SJCRH30 (cell line): ENCODE measurements around the gene TMEM143. TPM values are rescaled to one million over a fixed set of nuclear protein-coding genes. Genes with fewer than 3 reads are reported as not detected.

ENCODE experiments used
- DNase-seq, 2 experiments: peaks; one replicate each; pipeline ENCODE4 v3.0.0-alpha.2; 2015 to 2020
- H3K27ac ChIP-seq: fragments of 250-450 bp; sonication (Bioruptor Pico); 2 replicates; pipeline ENCODE4 v1.5.1; 2020; ENCODE audit warnings: mild to moderate bottlenecking, moderate library complexity
- H3K27me3 ChIP-seq: fragments of 250-450 bp; sonication (Bioruptor Pico); 2 replicates; pipeline ENCODE4 v1.5.1; 2020; ENCODE audit warnings: mild to moderate bottlenecking, moderate library complexity
- H3K36me3 ChIP-seq: fragments of 250-450 bp; sonication (Bioruptor Pico); 2 replicates; pipeline ENCODE4 v1.5.1; 2020; ENCODE audit warnings: mild to moderate bottlenecking, moderate library complexity
- H3K4me1 ChIP-seq: fragments of 250-450 bp; sonication (Bioruptor Pico); 2 replicates; pipeline ENCODE4 v1.5.1; 2020; ENCODE audit warnings: mild to moderate bottlenecking, moderate library complexity
- H3K4me3 ChIP-seq: fragments of 250-450 bp; sonication (Bioruptor Pico); 2 replicates; pipeline ENCODE4 v1.5.1; 2020; ENCODE audit warnings: mild to moderate bottlenecking, moderate library complexity
- H3K9me3 ChIP-seq: fragments of 250-450 bp; sonication (Bioruptor Pico); replicated peaks from 2 replicates; pipeline ENCODE4 v1.5.1; 2020; ENCODE audit warnings: mild to moderate bottlenecking, moderate library complexity
- total RNA-seq: library from RNA; depleted of rRNA; stranded (reverse); fragments of >200 nt; shearing (Covaris generic); gene quantifications from 2 replicates; pipeline ENCODE4 v1.2.3, GENCODE V29; 2014; rRNA removed

The TMEM143 gene
- total RNA-seq, 1 experiment from 2014 or later, result 2.6 TPM

DNA sequence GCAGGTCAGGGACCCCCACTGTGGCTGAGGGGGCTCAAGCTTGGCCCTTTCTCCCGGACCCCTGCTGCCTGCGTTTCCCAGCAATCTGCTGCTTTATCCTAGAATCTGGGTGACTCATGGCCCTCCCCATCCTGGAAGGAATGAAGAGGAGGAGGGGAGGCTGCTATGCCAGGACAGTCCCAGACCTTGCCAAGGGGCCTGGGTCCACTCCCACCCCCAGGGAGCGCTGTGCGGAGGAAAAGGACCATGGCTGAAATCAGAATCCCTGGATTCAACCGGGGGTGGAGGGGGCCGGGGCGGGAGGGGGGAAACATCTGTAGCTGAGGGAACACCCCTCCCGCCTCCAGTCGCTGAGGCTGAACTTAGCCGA is 73.4 kb downstream of the TMEM143 start:
- 0 out of 2 replicates have a peak, but pooled peaks cover 3% of the 10 kb centered on the region for H3K27me3 ChIP-seq
- H3K4me3 ChIP-seq, result no peak overlapping the region
- no peak for DNase-seq
- no peak overlapping the region for H3K27ac ChIP-seq
- H3K9me3 ChIP-seq, result no peaks in the 10 kb centered on the region
- H3K36me3 ChIP-seq, result no peaks in the 10 kb centered on the region
- no peaks in the 10 kb centered on the region for H3K4me1 ChIP-seq

DNA sequence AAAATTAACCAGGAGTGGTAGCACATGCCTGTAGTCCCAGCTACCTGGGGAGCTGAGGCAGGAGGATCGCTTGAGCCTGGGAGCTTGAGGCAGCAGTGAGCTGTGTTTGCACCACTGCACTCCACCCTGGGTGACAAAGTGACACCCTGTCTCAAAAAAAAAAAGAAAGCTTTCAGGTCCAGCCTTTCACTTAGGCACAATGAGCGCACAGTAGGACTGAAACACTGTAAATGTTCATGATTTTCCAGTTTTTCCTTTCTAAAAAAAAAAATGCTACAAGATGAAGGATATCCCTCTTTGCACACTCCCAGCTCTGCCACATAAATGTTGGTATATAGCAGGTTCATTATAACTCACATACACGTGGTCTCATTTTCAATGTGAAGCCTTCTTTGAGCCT is 76.0 kb downstream of the TMEM143 start:
- no peak overlapping the region for H3K27ac ChIP-seq
- DNase-seq, result no peak
- H3K4me3 ChIP-seq, result no peak overlapping the region
- 0 out of 2 replicates have a peak, but pooled peaks cover 3% of the 10 kb centered on the region for H3K27me3 ChIP-seq
- H3K9me3 ChIP-seq, result no peaks in the 10 kb centered on the region
- H3K36me3 ChIP-seq, result no peaks in the 10 kb centered on the region
- no peaks in the 10 kb centered on the region for H3K4me1 ChIP-seq

DNA sequence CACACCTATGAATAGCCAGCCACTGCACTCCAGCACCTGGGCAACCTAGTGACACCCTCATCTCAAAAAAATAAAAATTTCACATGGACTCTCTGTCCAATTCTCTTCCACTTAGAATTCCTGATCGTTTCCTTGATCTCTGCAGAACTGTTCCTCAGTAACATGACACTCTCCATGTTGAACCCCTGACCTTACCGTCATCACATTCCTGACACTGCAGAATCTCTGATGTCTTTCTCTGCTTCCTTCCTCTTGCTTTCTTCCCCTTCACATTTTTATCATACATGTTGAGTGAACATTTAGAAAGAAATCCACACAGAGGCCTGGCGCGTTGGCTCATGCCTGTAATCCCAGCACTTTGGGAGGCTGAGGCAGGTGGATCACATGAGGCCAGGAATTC is 78.8 kb downstream of the TMEM143 start:
- Histone ChIP-seq H3K4me1 (no peaks in the 10 kb centered on the region), H3K27ac (no peak overlapping the region), H3K4me3 (no peak overlapping the region), H3K9me3 (no peaks in the 10 kb centered on the region), H3K36me3 (no peaks in the 10 kb centered on the region), H3K27me3 (no peaks in the 10 kb centered on the region)
- DNase-seq, result no peak

DNA sequence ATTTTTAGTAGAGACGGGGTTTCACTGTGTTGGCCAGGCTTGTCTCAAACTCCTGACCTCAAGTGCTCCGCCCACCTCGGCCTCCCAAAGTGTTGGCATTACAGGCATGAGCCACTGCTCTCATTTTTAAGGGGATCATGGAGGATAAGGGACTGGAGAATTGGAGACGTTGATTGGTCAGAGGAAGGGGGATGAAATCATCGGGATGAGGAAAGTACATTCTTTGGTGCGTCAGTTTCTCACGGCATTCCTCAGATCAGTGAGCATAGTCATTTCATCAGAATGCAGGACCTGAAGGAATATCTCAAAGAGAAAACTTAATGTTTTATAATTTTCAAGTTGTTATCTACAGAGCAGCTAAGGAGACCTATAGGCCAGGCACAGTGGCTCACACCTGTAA is 79.8 kb downstream of the TMEM143 start:
- Histone ChIP-seq H3K36me3 (no peaks in the 10 kb centered on the region), H3K27me3 (no peaks in the 10 kb centered on the region), H3K27ac (no peak overlapping the region), H3K9me3 (no peaks in the 10 kb centered on the region), H3K4me1 (no peaks in the 10 kb centered on the region), H3K4me3 (no peak overlapping the region)
- no peak for DNase-seq

Other genes starting within 250 kb of the TMEM143 start
- 57.0 and 72.7 TPM in 2 replicates for gene LIG1, start 193.6 kb downstream of the TMEM143 start, total RNA-seq
- gene ZSWIM9, start 193.3 kb downstream of the TMEM143 start, total RNA-seq, result 0.89 and 1.1 TPM in 2 replicates
- 18.3 and 20.4 TPM in 2 replicates for gene CARD8, start 108.0 kb downstream of the TMEM143 start, total RNA-seq
- gene ZNF114, start 93.9 kb downstream of the TMEM143 start, total RNA-seq, result 0.71 and 1.0 TPM in 2 replicates
- gene EMP3, start 38.4 kb downstream of the TMEM143 start, total RNA-seq, result 79.1 and 79.2 TPM in 2 replicates
- gene SYNGR4, start 427 bp upstream of the TMEM143 start, total RNA-seq, result not detected in 2 replicates
- gene KDELR1, start 27.6 kb upstream of the TMEM143 start, total RNA-seq, result 105 and 119 TPM in 2 replicates
- gene GRIN2D, start 29.7 kb upstream of the TMEM143 start, total RNA-seq, result 0.03 TPM in 1 of 2 replicates, not detected in the other
- gene GRWD1, start 82.0 kb upstream of the TMEM143 start, total RNA-seq, result 40.4 and 44.6 TPM in 2 replicates
- gene KCNJ14, start 91.6 kb upstream of the TMEM143 start, total RNA-seq, result 0.41 and 0.57 TPM in 2 replicates
- 25.0 and 29.0 TPM in 2 replicates for gene CYTH2, start 105.4 kb upstream of the TMEM143 start, total RNA-seq
- gene LMTK3, start 147.9 kb upstream of the TMEM143 start, total RNA-seq, result not detected in 2 replicates
- 0.26 TPM in 1 of 2 replicates, not detected in the other for gene SULT2B1, start 188.2 kb upstream of the TMEM143 start, total RNA-seq
- gene SPACA4, start 242.8 kb upstream of the TMEM143 start, total RNA-seq, result not detected in 2 replicates